CD4-positive, alpha-beta T cell treated with Interleukin-12 subunit alpha and Interleukin-12 subunit beta, for 1 hour (primary cell): ENCODE data around the gene IL1RN.

Experiments
- DNase-seq: peaks from one replicate; pipeline ENCODE4 v3.0.0-alpha.2; 2020

Gene IL1RN

DNA sequence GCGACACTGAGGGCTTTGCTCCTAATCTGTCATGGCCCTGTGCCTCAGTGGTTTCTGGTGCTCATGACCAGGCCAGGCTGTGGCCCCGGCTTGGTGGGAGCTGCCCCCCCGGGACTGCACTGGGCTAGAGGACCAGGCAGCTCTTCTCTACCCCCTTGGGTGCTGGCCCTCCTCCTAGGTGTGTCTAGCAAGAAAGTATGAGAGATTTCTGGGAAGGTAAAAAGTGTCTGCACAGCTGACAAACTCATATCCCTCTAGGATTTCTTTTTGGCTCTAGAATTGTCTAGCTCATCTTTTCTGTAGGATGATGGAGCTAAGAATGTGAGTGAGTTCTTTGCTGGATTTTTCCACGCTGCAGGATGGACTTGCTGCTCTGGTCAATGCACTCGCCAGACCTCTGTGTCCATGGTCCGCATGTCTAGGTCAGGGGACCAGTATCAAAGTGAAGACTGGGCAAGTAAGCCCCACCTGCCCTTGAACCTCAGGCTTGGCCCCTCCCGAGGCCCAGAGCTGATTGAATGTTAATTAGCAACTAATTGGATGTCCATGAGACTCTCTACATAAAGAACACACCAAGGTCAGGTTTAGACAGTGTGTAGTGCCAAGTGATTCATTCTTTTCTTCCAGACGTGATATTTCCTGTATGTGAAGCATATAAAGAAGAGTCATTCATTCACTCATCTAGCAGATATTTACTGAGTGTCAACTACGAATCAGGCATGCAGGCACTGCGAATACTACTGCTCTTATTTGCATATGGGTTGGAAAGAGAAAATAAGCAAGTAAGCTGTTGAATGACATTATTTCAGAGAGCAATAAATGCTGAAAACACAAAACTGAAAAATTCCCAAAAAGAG, 30.7 kb downstream of the IL1RN start:
- DNase-seq = no peak

DNA sequence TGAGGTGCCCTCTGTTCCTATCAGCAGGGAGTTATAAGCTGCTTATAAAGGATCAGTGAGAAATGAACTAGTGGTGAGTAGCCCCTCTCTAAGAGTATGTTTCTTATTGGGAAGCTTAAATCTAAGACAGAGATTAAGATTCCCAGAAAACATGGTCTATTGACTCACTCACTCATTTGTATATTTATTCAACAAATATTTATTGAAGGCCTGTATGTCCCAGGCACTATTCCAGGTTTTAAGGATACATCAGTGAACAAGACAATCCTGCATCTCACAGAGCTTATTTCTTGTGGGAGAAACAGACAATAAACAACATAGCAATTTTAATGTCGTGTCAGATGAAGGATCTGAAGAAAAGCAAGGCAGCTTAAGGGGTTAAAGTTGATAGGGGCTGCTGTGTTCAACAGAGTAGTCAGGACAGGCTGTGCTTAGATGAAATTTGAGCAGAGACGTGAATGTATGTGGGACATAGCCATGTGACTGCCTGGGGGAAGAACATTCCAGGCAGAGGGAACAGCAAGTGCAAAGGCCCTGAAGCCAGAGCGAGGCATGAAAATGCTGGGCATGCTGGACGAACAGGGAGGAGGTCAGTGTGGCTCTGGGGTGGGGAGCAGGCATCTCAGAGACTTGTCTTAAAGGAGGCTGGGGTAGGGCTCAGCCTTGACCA, 31.6 kb downstream of the IL1RN start:
- no peak for DNase-seq

DNA sequence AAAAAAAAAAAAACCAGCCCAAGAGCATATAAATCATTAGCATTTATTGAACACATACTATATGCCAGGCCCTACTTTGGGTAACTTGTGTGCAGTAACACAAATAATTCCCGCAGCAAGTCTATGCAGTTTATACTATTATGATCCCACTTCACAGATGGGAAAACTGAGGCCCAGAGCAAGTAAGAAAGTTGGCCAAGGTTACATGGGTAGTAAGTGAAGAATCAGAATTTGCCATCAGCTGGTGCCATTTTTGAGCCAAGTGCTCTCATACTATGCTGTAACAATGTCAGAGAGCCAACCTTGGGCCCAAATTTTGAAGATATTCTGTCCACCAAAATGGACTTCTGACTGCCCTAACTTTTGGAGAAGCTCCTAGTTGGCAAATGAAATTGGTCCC, 32.9 kb downstream of the IL1RN start:
- no peak for DNase-seq

DNA sequence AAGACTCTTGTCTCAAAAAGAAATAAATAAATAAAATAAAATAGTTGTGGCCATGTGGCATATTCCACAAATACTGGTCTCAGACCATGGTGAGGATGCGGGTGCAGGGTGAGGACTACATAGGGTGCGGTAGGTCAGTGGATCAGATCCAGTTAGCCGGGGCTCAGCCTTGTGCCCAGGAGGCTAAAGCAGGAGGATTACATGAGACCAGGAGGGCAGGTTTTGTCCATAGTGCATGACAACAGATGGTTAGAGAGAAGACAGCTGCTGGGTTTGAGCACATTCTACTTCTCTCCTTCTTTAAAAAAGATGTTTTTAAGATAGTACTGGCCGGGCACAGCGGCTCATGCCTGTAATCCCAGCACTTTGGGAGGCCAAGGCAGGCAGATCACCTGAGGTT, 33.6 kb downstream of the IL1RN start:
- DNase-seq = no peak

DNA sequence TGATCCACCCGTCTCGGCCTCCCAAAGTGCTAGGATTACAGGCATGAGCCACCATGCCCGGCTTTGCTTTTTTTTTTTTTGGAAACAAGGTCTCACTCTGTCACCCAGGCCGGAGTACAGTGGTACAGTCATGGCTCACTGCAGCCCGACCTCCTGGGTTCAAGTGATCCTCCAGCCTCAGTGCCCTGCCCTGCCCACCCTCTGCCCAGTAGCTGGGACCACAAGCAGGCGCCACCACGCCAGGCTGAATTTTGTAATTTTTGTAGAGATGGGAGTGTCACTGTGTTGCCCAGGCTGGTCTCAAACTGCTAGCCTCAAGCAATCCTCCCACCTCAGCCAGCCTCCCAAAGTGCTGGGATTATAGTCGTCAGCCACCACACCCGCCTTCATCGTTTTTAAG, 34.8 kb downstream of the IL1RN start:
- DNase-seq = no peak

DNA sequence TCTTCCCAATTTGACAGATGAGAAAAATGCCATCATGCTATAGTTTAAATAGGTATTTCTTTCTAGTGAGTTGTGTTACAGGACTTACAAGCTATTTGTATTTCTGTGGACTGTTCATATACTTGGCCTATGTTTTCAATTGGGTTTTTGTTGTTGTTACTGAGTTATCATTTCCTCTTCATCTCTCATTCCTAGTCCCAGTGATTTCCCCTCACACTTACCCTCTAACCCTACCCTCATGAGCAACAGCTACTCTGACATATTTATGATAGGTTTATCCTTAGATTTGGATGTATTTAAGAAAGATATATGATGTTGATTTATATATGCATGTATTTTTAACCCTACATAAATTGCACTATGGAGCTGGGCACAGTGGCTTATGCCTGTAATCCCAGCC, 35.5 kb downstream of the IL1RN start:
- no peak for DNase-seq

DNA sequence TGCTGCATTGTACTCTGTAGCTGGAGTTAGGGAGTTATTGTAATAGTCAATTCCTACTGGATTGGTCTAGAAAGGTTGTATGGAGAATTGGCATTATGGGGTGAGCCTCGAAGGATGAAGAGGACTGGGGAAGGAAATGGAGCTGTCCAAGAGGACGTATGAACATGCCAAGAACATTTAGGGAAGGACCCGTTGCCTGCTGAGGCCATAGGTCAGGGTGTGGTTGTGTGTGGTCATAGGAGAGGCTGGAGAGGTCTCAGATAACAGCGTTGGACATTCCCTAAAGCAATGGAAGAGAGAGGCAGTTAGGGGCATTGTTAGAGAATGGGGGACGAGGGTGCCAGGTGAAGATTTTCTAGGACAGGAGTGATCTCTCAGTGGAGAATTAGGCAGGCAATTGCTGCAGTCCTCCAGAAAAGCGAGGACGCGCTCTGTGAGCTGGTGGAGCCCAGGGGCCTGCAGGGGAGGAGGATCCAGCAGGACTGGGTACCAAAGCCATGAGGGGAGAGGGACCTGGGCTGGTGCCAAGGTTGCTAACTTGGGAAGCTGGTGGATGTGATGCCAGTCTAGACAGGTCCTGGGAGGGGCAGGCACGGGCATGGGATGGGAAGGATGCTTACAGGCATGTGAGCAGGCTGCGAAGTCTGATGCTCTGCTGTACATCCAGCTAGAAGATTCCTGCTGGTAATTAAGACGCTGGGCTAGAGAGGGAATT, 37.0 kb downstream of the IL1RN start:
- no peak for DNase-seq

DNA sequence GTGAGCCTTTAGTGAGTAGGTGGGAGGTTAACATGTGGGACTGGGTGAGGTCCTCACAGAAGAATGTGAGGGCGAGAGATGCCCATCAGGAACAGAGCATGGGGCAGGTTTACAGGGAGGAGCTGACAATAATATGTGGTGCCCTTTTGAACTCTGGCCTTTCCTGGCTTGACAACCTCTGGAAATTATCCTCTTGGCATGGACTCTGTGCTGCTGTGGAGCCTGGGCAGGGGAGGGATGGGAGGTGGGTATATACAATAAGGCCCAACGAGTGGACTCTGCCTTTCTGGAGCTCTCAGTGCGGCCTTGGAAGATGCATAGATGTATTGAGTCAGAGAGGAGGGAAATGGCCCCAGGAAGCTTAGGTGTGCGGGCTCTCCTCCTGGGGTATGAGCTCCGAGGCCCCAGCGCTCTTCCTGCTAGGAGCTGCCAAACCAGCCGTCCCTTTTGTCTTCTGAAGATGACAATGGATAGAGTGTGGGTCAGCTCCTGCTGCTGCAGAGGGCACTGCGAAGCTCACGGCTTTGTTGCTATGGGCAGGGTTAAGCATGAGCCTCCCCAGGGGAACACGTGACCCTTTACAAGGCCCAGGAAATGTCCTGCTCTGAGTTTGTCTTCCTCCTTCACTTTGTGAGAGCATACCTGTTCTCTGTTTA, 37.7 kb downstream of the IL1RN start:
- no peak for DNase-seq

DNA sequence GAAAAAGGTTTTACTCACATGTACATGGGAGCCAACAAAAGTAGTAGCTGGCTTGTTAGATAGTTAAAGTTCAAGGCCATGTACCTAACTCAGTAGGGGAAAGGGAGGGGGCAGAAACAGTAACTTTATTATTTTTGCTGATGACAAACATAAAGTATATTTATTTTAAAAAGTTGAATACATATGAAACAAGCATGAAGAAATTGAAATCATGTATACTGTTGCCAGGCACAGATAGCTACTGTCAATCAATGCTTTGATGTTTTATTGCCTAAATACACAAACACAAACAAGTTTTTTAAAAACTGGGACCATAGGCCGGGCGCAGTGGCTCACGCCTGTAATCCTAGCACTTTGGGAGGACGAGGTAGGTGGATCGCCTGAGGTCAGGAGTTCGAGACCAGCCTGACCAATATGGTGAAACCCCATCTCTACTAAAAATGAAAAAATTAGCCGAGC, 38.8 kb downstream of the IL1RN start:
- no peak for DNase-seq

DNA sequence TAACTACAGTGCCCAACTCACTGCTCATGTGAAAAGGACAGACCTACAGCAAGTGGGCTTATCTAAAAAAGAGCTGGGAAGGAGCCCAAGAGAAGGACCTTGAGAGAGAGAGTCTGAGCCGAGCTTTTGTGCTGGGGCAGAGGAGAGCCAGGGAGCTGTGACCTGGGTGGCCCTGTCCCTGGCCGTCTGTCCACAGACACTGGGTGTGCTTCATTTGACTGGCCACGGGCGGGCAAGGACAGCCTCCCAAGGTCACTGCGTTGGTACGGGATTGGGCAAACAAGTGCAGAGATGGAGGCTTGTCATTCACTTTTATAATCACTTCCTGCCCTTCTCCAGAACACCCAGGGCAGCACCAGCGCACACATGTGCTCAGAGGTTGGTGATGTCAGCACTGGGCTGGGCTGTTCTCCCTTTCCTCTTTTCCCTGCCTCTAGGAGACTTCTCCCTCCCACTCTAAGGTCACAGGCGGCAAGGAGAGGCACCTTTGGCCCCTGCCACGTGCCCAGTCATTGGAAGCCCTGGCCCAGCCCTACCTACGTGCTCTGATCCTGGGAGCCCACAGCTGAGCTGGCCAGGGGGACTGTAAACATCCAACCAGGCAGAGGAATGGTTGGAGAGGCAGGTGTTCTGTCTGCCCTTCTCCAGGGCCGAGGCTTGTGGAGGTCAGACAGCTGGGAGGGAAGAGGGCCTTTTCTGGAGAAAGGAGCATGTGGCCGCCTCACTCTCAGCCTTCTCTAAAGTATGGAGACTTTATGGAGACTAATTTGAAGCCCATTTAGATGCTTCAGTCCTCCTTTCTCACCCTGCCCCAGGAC, 39.9 kb downstream of the IL1RN start:
- DNase-seq = peak; percentile 49

DNA sequence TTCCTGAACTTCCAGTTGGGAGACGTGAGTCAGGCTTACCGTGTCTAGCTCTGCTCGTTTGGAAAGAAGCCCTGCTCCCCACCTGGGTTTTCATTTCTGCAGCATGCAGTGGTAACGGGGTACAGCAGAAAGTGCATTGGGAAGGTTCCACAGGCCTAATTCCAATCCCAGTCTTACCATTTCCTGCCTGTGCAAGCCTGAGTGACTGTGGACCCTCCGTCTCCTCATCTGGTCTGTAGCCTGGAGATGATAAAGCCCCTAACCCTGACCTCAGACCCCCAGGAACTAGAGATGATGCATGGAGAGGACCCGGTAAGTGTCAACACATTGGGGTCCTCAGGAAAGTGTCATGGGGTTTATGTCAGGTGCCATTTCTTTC, 40.6 kb downstream of the IL1RN start:
- no peak for DNase-seq

DNA sequence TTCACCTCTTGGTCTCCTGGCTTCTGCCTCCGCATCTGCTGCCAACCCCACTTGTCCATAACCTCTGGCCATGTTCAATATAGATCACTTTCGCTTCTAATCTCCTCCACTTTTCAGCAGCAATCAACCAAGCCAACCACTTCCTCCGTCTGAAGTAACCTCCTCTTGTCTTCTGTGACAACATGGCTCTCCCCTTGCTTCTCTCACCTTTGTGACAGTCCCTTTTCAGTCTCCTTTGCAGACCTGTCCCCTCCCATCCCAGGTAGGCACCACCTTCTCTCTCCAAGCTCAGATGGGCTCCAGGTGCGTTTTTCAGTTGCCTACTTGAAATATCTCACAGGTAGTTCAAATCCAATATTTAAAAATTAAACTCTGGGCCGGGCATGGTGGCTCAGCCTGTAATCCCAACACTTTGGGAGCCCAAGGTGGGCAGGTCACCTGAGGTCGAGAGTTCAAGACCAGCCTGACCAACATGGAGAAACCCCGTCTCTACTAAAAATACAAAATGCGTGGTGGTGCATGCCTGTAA, 41.7 kb downstream of the IL1RN start:
- DNase-seq = peak; percentile 63

DNA sequence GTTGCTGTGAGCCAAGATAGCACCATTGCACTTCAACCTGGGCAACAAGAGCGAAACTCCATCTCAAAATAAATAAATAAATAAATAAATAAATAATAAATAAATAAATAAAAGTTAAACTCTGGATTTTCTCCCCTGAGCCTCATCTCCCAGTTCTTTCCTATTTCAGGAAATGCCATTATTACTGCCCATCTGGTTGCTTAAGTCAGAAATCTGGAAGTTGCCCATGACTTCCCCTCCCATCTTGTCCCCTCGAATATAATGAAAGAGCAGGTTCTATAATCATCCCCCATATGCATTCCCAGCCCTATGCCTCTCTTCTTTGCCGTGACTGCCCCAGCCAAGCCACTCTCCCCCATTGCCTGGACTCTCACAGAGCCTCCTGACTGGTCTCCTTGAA, 42.2 kb downstream of the IL1RN start:
- no peak for DNase-seq

DNA sequence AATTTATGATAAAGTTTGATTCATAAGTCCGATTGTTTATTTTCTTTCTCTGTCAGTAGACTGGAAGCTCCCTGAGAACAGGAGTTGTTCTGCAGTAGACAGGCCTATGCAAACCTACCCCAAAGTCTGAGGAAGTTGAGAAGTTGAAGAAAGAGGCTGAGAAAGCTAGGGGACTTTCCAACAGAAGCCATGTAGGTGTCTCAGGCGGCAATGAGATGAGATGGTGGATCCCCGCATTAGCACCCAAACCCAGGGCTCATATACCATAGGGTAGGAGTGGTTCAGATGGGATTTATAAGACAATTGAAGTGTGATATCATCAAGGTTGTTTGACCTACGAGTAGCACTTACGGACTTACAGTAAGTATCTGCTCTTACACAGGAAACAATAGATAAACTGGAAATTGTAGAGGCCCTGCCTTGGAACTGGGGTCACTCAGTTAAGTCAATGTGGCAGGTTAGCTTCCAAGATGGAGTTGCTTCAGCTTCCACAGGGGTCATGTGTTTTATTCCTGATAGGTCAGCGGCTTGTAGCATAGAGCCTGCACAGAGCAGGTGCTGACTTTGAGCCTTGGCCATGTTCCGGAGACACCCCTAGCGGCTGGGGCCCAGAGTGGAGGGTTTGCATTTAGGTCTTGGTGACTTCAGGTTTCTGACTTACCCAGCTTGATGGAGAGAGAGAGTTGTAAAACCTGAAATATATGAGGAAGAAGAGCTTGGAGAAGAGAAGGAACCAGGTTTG, 44.1 kb downstream of the IL1RN start:
- no peak for DNase-seq

DNA sequence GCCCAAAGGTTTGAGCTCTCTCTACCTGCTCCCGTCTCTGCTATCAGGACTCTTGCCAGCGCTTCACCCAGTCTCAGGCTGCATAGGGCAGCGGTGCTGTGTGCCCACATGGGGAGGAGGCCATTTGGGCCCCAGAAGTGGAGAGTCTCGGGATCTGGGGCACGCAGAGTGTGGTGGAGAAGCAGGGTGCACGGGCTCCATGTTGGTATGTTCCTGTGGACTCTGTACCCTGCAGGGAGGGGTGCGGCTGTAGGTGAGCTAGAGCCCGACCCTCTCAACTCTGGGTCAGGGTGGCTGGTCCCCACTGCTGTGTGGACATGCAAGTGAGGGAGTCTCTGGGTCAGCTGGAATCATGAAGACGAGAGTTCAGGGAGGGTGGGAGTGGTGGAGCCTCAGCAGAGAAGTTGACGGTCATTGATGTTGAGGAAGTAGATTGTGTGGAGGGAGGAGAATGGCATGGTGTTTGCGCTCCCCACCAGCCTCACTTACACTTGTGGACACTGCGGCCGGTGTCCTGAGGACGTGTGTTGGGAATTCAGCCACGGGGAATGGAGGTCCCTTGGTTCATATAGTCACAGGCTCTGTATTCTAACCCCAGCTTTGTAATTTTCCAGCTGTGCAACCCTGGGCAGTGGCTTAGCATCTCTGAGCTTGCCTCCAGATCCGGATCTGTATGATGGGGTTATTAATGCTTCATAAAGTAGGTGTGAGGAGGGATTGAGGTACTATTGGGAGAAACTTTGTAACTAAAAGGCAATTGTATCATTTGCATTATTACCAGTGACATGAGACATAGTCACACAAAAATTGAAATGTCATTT, 45.5 kb downstream of the IL1RN start:
- DNase-seq = no peak

DNA sequence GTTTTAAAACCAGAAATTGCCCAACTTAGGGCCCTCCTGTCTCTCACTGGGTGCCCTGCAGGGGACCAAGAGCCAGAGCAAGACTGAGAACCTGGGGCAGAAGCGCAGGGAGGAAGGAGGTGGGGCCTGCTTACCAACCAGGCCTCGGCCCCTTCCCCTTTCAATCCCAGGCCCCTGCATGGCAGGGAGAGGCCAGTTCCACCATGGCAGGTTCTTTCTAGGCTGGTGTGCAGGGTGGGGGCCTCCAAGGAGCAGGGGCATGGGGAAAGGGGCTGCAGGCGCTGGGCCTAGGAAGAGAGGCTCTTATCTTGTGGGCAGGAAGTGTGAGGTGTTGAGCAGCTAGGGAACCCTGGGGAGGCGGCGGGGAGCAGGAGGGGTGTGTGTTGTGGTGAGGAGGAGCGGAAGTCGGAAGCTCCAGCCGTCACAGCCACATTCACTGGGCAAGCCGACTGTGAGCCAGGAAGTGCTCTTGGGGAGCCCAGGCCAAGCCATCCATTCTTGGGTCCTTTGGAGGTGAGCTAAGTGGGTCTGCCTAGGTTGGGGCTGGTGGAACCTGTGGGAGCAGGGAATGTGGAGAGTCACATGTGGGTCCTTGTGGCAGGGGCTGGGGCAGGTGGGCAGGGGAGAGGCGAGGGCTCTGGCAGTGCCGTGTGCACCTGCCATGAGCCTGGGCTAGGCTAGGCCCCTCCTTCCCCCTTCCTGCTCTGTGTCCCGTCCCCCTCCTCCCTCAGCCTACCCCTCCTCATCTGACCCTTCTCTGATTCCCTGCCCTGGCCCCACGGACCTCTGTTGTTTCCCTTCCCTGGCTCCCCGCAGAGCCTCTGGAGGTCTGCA, 46.4 kb downstream of the IL1RN start, which contains the start of gene PSD4:
TSS of gene PSD4 (plus strand) at position 430 of the 834 bp plus-strand sequence. CDS start 8,486 bp downstream, outside the sequence.
- DNase-seq = peak; percentile 85

DNA sequence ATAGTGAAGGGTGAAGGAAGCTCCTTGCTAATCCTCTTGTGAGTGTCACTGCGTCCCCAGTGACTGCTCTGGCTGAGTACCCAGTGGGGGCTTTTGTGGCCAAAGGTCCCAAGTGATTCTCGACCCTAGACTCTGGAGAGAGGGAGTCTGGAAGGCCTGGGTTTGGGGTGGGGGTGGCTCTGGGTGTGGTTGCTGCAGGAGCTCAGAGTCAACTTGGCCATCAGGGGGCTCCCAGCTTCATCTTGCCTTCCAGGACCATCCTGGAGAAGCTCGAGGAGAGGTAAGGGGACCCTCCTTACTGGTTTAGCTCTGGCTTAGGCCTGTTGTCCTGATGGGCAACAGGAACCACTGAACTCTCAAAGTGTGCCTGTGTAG, 47.0 kb downstream of the IL1RN start:
- DNase-seq = no peak

DNA sequence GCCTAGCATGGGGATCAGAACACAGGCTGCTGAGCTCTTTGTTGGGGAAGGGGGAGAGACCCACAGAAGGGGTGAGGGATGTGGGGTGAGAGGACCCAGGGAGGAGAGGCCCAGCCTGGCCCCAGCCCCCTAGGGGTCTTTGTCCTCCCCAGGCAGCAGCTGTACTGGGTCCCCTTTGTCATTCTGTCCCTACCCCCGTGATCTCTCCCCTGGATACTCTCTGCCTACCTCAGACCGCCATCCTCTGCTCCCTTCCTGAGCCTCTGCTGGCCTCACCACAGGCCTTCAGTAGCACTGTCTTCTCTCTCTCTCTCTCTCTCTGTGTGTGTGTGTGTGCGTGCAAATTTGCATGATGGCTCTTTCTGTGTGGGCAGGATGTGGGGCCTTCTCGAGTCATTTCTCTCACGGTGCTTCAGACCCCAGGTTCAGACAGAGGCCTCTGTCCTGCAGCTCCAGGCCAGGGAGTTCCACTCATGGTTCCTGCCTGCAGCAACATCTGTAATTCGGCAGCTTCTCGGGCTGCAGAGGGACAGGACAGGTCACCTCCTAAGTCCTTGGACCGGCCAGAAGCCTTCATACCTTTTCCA, 47.7 kb downstream of the IL1RN start:
- DNase-seq = peak; percentile 78
